Ascending aorta (tissue), 2 donors: ENCODE data around the gene CFDP1. TPM values are rescaled to one million over a fixed set of nuclear protein-coding genes. Genes with fewer than 3 reads are reported as not detected.

Experiments used
- DNase-seq, 2 donors: peaks; one replicate each; pipeline ENCODE4 v3.0.0-alpha.2; 2019; ENCODE audit warnings: low spot score in 2 of 2
- H3K27ac ChIP-seq, 2 donors: fragments of 200-600 bp; sonication (generic); one replicate each; pipeline ENCODE4 v1.5.1; 2016 to 2017; ENCODE audit warnings: mild to moderate bottlenecking in 1 of 2
- H3K27me3 ChIP-seq: fragments of 200-600 bp; sonication (generic); one replicate; pipeline ENCODE4 v1.5.1; 2017
- H3K36me3 ChIP-seq, 2 donors: fragments of 200-600 bp; sonication (generic); one replicate each; pipeline ENCODE4 v1.5.1; 2016
- H3K4me1 ChIP-seq, 2 donors: fragments of 200-600 bp; sonication (generic); one replicate each; pipeline ENCODE4 v1.5.1; 2016 to 2017; ENCODE audit warnings: mild to moderate bottlenecking in 1 of 2
- H3K4me3 ChIP-seq, 2 donors: fragments of 200-600 bp; sonication (generic); one replicate each; pipeline ENCODE4 v1.5.1; 2016 to 2017; ENCODE audit warnings: mild to moderate bottlenecking in 1 of 2
- H3K9me3 ChIP-seq, 2 donors: fragments of 200-600 bp; sonication (generic); one replicate each; pipeline ENCODE4 v1.5.1; 2016
- CTCF ChIP-seq, 3 experiments: fragments of 200-600 bp in 2 of 3; fragments of 450-650 bp in 1 of 3; sonication (generic) in 2 of 3; IDR thresholded peaks; one replicate each; pipeline ENCODE4 v1.5.1; 2016 to 2019; ENCODE audit warnings: antibody characterized with exemption in 3 of 3, mild to moderate bottlenecking in 1 of 3, moderate library complexity in 1 of 3
- intact Hi-C: fragments of 100-400 bp; cut with DNase I; formaldehyde crosslinking; loops from one replicate; pipeline ENCODE4 v1.15.1; 2023
- total RNA-seq: library from RNA; depleted of rRNA; stranded (reverse); fragments of >200 nt; gene quantifications from one replicate; pipeline ENCODE4 v1.1.0, GENCODE V29; 2016

The CFDP1 gene
- total RNA-seq, 1 donor from 2014 or later = 8.3 TPM

GRCh38 chr16:75308011-75308410, 125.3 kb downstream of the CFDP1 start:
- Histone ChIP-seq H3K9me3 (no peaks in the 10 kb centered on the region), H3K36me3 (no peaks in the 10 kb centered on the region), H3K4me1 (peaks cover 22 to 42% of the 10 kb centered on the region in 2 donors), H3K27me3 (no peaks in the 10 kb centered on the region), H3K27ac (no peak overlapping the region), H3K4me3 (no peak overlapping the region)
- intact Hi-C loops = no loop called here
- no peak for TF ChIP-seq CTCF (IDR thresholded peaks at IDR 0.05)
- no peak for DNase-seq

- Histone ChIP-seq H3K9me3 (no peaks in the 10 kb centered on the region), H3K27ac (no peak overlapping the region), H3K4me3 (no peak overlapping the region), H3K27me3 (no peaks in the 10 kb centered on the region), H3K4me1 (peaks cover 22 to 42% of the 10 kb centered on the region in 2 donors), H3K36me3 (peaks cover 0 to 2% of the 10 kb centered on the region in 2 donors)
- no peak for DNase-seq
- intact Hi-C loops = loop anchor here (2.0 kb wide), 1 partner anchor 35 kb away; no protein-coding TSS in a partner anchor
- no peak for TF ChIP-seq CTCF (IDR thresholded peaks at IDR 0.05)
Observed at GRCh38 chr16:75307506-75307905, 125.8 kb downstream of the CFDP1 start.

GRCh38 chr16:75306099-75306762, 127.1 kb downstream of the CFDP1 start:
- TF ChIP-seq CTCF (IDR thresholded peaks at IDR 0.05) = no peak
- intact Hi-C loops = loop anchor here (2.0 kb wide), 1 partner anchor 37 kb away; no protein-coding TSS in a partner anchor
- Histone ChIP-seq H3K27me3 (no peaks in the 10 kb centered on the region), H3K36me3 (peaks cover 5 to 6% of the 10 kb centered on the region in 2 donors), H3K4me3 (peak overlapping the region; percentile 27 to 41), H3K27ac (peak overlapping the region; percentile 78 to 93), H3K4me1 (peaks cover 18 to 36% of the 10 kb centered on the region in 2 donors), H3K9me3 (no peaks in the 10 kb centered on the region)
- no peak for DNase-seq

- peak overlapping the region; percentile 27 to 41 for H3K4me3 ChIP-seq
- DNase-seq = peak; percentile 62 to 97
Observed at GRCh38 chr16:75305364-75306098, 127.8 kb downstream of the CFDP1 start.

More at GRCh38 chr16:75305364-75306098, 127.8 kb downstream of the CFDP1 start:
- Histone ChIP-seq H3K9me3 (no peaks in the 10 kb centered on the region), H3K36me3 (peaks cover 12% of the 10 kb centered on the region in 2 donors), H3K27me3 (no peaks in the 10 kb centered on the region), H3K27ac (peak overlapping the region; percentile 78 to 93), H3K4me1 (peaks cover 17 to 30% of the 10 kb centered on the region in 2 donors)
- intact Hi-C loops = loop anchor here (2.0 kb wide), 4 partner anchors 37 to 79 kb away; no protein-coding TSS in a partner anchor
- no peak for TF ChIP-seq CTCF (IDR thresholded peaks at IDR 0.05)
